Peyer's patch (tissue), 4 donors: Measurements from ENCODE around the gene IGFN1. TPM values are rescaled to one million over a fixed set of nuclear protein-coding genes. Genes with fewer than 3 reads are reported as not detected.

Experiments used
- DNase-seq, 3 donors: peaks; one replicate each; pipeline ENCODE4 v3.0.0-alpha.2; 2017 to 2019
- H3K27ac ChIP-seq, 4 donors: fragments of 200-600 bp; sonication (generic); one replicate each; pipeline ENCODE4 v1.5.1; 2016 to 2019
- H3K27me3 ChIP-seq, 2 donors: fragments of 200-600 bp; sonication (generic); one replicate each; pipeline ENCODE4 v1.5.1; 2019
- H3K36me3 ChIP-seq, 3 donors: fragments of 200-600 bp; sonication (generic); one replicate each; pipeline ENCODE4 v1.5.1; 2016 to 2019
- H3K4me1 ChIP-seq, 4 donors: fragments of 200-600 bp; sonication (generic); one replicate each; pipeline ENCODE4 v1.5.1; 2016 to 2019
- H3K4me3 ChIP-seq, 4 donors: fragments of 200-600 bp; sonication (generic); 1 replicate in 3 of 4; 2 replicates in 1 of 4; pipeline ENCODE4 v1.5.1; 2016 to 2019; ENCODE audit warnings: mild to moderate bottlenecking in 1 of 4
- H3K9me3 ChIP-seq, 4 donors: fragments of 200-600 bp; sonication (generic); one replicate each; pipeline ENCODE4 v1.5.1; 2016 to 2019; ENCODE audit warnings: mild to moderate bottlenecking in 1 of 4
- POLR2A ChIP-seq, 2 donors: fragments of 450-650 bp; IDR thresholded peaks; one replicate each; pipeline ENCODE4 v1.5.1; 2017; ENCODE audit warnings: antibody characterized with exemption in 2 of 2, mild to moderate bottlenecking in 2 of 2, moderate library complexity in 2 of 2
- total RNA-seq, 4 donors: library from RNA; depleted of rRNA; stranded (reverse); fragments of >200 nt; gene quantifications; one replicate each; pipeline ENCODE4 v1.1.0, GENCODE V29; 2016
- TF ChIP-seq, protein P1 (sequence below), 6 experiments: fragments of 450-650 bp in 4 of 6; fragments of 200-600 bp in 2 of 6; sonication (generic) in 1 of 6; IDR thresholded peaks; one replicate each; pipeline ENCODE4 v1.5.1; 2017 to 2019; ENCODE audit warnings: antibody characterized with exemption in 6 of 6, mild to moderate bottlenecking in 3 of 6, moderate library complexity in 1 of 6

Gene IGFN1
- total RNA-seq, 4 donors from 2014 or later: not detected

DNA sequence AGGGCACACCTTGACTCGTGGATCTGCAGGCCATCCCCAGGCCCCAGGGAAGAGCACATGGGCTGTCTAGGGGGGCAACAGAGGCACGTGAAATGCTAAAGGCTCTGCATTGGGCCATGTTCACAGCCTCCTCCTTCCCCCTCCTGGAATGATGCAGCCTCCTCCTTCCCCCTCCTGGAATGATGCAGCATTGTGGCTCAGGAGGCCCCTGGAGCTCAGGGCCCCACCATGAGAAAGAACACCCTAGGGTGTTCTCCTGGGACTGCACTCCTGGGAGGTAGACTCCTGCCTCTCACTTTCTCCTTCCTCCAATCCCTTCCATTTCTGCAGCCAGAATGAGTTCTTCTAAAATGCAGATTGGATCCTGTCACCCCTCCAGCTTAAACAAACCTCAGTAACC lies 1.5 kb upstream of the IGFN1 start:
- no peaks in the 10 kb centered on the region for H3K27me3 ChIP-seq
- H3K4me3 ChIP-seq: no peak overlapping the region
- no peak overlapping the region for H3K27ac ChIP-seq
- DNase-seq: no peak
- H3K4me1 ChIP-seq: peaks cover 0 to 10% (median 0%) of the 10 kb centered on the region in 4 donors
- no peaks in the 10 kb centered on the region for H3K36me3 ChIP-seq
- TF ChIP-seq POLR2A (IDR thresholded peaks at IDR 0.05): no peak
- TF ChIP-seq, protein P1, sequence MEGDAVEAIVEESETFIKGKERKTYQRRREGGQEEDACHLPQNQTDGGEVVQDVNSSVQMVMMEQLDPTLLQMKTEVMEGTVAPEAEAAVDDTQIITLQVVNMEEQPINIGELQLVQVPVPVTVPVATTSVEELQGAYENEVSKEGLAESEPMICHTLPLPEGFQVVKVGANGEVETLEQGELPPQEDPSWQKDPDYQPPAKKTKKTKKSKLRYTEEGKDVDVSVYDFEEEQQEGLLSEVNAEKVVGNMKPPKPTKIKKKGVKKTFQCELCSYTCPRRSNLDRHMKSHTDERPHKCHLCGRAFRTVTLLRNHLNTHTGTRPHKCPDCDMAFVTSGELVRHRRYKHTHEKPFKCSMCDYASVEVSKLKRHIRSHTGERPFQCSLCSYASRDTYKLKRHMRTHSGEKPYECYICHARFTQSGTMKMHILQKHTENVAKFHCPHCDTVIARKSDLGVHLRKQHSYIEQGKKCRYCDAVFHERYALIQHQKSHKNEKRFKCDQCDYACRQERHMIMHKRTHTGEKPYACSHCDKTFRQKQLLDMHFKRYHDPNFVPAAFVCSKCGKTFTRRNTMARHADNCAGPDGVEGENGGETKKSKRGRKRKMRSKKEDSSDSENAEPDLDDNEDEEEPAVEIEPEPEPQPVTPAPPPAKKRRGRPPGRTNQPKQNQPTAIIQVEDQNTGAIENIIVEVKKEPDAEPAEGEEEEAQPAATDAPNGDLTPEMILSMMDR (IDR thresholded peaks at IDR 0.05): no peak
- no peaks in the 10 kb centered on the region for H3K9me3 ChIP-seq

DNA sequence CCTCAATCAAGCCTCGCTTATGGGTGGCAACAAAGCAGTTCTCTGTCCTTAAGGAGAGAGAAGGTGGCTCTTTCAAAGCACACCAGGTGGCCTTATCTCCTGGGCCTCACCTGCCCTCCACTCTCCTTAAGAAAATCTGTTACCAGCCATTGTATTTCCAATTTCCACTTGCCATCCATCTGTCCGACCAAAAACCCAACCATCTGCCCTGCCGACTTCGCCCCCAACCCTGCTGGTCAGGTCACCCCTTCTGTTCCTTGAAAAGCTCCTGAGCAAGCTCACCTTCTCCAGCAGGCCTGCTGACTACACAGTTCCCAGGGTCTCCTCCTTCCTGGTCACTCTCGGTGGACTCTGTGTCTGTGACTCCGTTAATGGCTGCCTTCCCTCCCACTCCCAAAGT lies 619 bp upstream of the IGFN1 start:
- no peaks in the 10 kb centered on the region for H3K9me3 ChIP-seq
- no peak for DNase-seq
- no peak overlapping the region for H3K27ac ChIP-seq
- no peaks in the 10 kb centered on the region for H3K27me3 ChIP-seq
- TF ChIP-seq POLR2A (IDR thresholded peaks at IDR 0.05): no peak
- TF ChIP-seq, protein P1 (IDR thresholded peaks at IDR 0.05): no peak
- no peaks in the 10 kb centered on the region for H3K36me3 ChIP-seq
- H3K4me3 ChIP-seq: no peak overlapping the region
- peaks cover 0 to 2% (median 0%) of the 10 kb centered on the region in 4 donors for H3K4me1 ChIP-seq

DNA sequence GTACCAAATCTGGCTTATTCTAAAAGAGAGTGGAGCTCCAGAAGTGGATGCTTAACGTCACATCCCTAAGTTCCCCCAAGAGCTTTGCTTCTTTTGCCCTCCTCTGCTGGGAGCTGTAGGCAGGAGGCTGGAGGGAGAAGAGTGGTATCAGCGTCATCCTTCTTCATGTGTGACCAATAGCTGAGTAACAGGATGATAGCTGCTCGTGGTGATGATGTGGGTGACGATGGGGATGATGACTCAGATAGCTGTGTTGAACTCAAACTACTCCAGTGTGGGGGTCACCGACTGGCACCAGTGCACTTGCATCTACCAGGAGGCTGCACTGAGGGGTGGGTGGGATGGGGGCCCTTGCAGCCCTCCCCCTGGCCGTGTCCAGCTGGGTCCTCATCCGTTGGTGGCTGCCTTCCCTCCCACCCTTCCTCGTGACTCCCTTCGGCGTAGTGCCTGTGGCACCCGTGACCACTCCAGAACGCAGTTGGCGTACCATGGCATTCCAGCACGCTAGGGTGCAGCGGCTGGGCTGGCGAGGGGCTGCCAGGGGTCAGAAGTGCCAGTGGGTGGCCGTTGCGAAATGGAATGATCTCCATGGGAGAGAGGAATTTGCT lies 1.1 kb downstream of the IGFN1 start:
- no peak overlapping the region for H3K27ac ChIP-seq
- H3K4me1 ChIP-seq: no peaks in the 10 kb centered on the region
- TF ChIP-seq, protein P1 (IDR thresholded peaks at IDR 0.05): no peak
- TF ChIP-seq POLR2A (IDR thresholded peaks at IDR 0.05): no peak
- no peaks in the 10 kb centered on the region for H3K9me3 ChIP-seq
- H3K36me3 ChIP-seq: no peaks in the 10 kb centered on the region
- no peak overlapping the region for H3K4me3 ChIP-seq
- H3K27me3 ChIP-seq: no peaks in the 10 kb centered on the region
- DNase-seq: no peak

DNA sequence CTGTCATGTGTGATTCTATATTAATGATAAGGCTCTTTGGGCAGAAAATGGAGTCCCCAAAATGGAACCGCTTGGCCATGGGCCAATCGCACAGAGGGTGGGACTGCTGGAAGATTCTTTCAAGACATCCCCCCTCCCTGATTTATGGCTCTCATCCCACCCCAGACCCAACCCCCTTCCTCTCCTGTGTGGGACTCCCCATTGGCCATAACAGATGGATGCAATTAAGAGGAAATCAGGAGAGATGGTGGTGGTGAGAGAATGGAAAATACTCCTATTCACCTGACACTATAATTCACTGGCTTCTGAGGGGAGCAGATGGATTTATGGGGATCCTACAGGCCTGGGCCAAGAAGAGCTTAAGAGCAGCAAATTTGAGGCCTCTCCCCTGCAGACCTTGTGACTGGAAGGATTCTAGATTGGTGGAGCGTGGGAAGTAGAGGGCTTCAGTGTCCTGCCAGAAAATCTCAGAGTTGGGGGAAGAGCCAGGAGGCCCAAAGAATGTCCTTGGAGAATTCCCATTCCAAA lies 1.7 kb downstream of the IGFN1 start:
- Histone ChIP-seq H3K36me3 (no peaks in the 10 kb centered on the region), H3K27me3 (no peaks in the 10 kb centered on the region), H3K4me1 (no peaks in the 10 kb centered on the region), H3K9me3 (no peaks in the 10 kb centered on the region), H3K4me3 (no peak overlapping the region), H3K27ac (no peak overlapping the region)
- no peak for DNase-seq
- TF ChIP-seq, protein P1 (IDR thresholded peaks at IDR 0.05): no peak
- TF ChIP-seq POLR2A (IDR thresholded peaks at IDR 0.05): no peak

DNA sequence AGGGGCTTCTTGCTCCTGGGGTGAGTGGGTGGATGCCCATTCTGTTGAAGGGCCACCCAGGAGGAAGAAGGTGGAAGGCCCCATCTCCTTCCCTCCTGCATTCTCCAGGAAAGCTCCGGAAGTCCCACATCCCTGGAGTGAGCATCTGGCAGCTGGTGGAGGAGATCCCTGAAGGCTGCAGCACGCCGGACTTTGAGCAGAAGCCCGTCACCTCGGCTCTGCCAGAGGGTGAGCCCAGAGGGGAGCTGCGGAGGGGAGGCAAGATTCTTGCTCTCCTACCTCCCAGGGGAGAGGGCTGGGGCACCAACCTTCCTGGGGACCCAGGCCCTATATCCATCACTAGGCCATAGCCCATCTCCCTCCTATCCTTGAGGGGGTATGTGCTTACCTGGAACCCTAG lies 3.4 kb downstream of the IGFN1 start:
- DNase-seq: no peak
- H3K27ac ChIP-seq: no peak overlapping the region
- no peaks in the 10 kb centered on the region for H3K36me3 ChIP-seq
- H3K9me3 ChIP-seq: no peaks in the 10 kb centered on the region
- H3K4me1 ChIP-seq: no peaks in the 10 kb centered on the region
- TF ChIP-seq, protein P1 (IDR thresholded peaks at IDR 0.05): no peak
- no peaks in the 10 kb centered on the region for H3K27me3 ChIP-seq
- no peak overlapping the region for H3K4me3 ChIP-seq
